ENCODE data around the gene MDFIC.

The MDFIC gene

DNA sequence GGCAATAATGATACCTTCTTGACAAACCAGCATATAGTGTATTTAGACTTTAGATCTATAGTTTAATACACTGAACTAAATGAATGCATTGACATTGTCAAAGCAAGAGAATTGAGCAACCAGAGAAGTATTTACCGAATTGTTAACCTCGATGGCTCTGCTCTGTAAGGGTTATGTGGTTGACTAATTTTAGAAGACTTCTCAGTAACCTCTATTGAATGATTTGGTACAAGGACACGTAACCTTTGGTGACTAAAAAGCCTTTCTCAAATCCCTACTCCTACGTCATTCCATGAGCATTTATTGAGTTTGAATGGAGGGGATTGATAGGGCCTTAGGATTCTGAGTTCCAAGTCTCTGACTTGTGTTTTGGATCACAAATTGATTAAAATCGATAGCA lies 67.6 kb downstream of the MDFIC start:
- TF ChIP-seq CTCF (IDR thresholded peaks at IDR 0.05; ENCODE audit: control insufficient read depth, insufficient read depth, low read depth, low read length, missing control alignments) = no peak
- H3K4me3 ChIP-seq (ENCODE audit: control insufficient read depth, low read depth, low read length) = no peak overlapping the region
- no peak for DNase-seq (ENCODE audit: low read depth)

DNA sequence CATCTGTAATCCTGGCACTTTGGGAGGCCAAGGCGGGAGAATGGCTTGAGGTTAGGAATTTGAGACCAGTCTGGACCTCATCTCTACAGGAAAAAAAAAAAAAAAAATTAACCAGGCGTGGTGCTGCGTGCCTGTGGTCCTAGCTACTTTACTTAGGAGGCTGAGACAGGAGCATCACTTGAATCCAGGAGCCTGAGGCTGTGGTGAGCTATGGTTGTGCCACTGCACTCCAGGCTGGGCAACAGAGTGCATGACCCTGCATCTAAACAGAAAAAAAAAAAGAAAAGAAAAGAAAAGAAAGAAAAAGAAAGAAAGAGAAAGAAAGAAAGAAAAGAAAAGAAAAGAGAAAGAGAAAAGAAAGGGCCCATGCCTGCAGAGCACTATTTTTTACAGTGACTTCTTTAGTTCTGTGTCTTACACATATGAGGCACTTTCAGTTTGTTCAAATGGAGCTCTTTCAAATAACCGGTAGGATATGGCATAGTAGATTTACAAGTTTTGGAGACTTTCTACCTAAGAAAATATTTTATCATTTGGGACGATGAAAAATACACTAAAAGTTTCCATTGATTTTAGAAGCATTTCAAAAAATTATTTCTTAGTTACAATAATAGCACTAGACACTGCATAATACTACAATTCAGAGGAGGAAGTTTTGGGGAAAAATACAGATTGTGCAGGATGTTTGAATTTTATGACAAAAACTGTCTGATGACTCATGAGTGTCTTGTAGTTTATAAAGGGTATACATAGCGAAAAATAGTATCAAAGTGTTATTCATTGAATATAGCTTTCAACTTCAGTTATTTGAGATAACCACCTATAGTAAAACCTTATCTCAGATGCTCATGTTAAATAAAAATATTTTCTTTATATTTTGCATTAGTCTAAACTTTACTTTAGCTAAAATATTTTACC lies 75.9 kb downstream of the MDFIC start:
- H3K4me3 ChIP-seq (ENCODE audit: control insufficient read depth, low read depth, low read length) = no peak overlapping the region
- no peak for DNase-seq (ENCODE audit: low read depth)
- TF ChIP-seq CTCF (IDR thresholded peaks at IDR 0.05; ENCODE audit: control insufficient read depth, insufficient read depth, low read depth, low read length, missing control alignments) = no peak

DNA sequence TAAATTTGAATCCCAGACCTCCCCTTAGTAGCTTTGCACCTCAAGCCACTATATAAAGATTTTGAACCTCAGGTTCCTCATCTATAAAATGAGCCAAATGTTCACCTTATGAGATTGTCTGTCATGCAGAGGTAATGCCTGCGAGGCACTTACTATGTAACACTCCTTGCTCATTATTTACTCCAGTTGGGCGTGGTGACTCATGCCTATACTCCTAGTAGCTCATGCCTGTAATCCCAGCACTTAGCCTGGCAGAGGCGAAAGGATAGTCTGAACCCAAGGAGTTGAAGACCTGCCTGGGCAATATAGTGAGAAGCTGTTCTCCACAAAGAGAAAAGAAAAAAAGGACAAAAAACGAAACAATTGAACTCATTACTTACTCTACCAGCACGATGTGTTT lies 82.2 kb downstream of the MDFIC start:
- no peak for TF ChIP-seq CTCF (IDR thresholded peaks at IDR 0.05; ENCODE audit: control insufficient read depth, insufficient read depth, low read depth, low read length, missing control alignments)
- no peak overlapping the region for H3K4me3 ChIP-seq (ENCODE audit: control insufficient read depth, low read depth, low read length)
- no peak for DNase-seq (ENCODE audit: low read depth)

DNA sequence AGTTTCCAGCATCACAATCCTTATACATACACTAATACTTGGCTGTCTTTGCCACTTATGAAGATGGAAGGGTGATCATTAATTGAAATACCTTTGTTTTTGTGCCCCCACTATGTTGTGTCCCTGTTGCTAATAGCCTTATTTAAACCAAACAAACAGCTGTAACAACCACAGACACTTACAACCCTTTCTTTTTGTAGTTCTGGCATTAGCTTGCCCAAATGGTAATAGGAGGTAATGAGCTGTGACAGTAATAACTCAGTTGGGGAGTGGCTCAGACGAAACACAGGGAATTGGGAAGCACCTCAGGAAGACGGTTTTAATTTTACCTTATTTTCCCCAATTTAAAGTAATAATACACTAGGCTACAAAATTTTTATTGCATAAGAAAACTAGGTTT lies 83.4 kb downstream of the MDFIC start:
- no peak overlapping the region for H3K4me3 ChIP-seq (ENCODE audit: control insufficient read depth, low read depth, low read length)
- no peak for TF ChIP-seq CTCF (IDR thresholded peaks at IDR 0.05; ENCODE audit: control insufficient read depth, insufficient read depth, low read depth, low read length, missing control alignments)
- DNase-seq (ENCODE audit: low read depth) = no peak

GRCh38 chr7:115005953-115006352 lies 84.1 kb downstream of the MDFIC start:
- TF ChIP-seq CTCF (IDR thresholded peaks at IDR 0.05; ENCODE audit: control insufficient read depth, insufficient read depth, low read depth, low read length, missing control alignments) = no peak
- no peak for DNase-seq (ENCODE audit: low read depth)
- H3K4me3 ChIP-seq (ENCODE audit: control insufficient read depth, low read depth, low read length) = no peak overlapping the region

DNA sequence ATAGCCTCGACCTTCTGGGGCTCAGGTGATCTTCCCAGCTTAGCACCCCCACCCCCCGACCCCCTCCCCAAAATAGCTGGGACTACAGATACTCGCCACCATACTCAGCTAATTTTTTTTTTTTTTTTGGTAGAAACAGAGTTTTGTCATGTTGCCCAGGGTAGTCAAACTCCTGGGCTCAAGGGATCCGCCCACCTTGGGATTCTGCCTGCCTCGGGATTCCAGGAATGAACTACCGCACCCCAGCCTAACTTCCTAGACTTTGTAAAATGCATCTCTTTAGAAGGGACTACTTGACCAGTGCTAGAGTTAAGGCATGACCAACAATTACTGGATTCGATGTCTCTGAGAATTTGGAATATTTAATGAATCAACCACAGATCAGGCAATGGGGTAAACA lies 85.9 kb downstream of the MDFIC start:
- no peak for DNase-seq (ENCODE audit: low read depth)
- no peak overlapping the region for H3K4me3 ChIP-seq (ENCODE audit: control insufficient read depth, low read depth, low read length)
- no peak for TF ChIP-seq CTCF (IDR thresholded peaks at IDR 0.05; ENCODE audit: control insufficient read depth, insufficient read depth, low read depth, low read length, missing control alignments)
